ENCODE results near the gene PLPP7.
"Not testable (repeated sequence)": the region's sequence is repeated elsewhere in the genome, so short reads cannot be mapped to it uniquely, and the experiment has no call there.

PLPP7 gene

GRCh38 chr9:131270171-131271015 is 19.1 kb upstream of the PLPP7 start:
- no peak for DNase-seq

DNA sequence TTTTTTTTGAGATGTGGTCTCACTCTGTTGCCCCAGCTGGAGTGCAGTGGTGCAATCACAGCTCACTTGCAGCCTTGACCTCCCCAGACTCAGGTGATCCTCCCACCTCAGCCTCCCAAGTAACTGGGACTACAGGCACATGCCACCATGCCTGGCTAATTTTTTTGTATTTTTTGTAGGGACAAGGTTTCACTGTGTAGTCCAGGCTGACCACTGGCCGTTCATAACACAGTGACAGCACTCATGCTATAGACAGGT is 18.6 kb upstream of the PLPP7 start:
- DNase-seq = not testable (repeated sequence)

- no peak for DNase-seq
Observed at GRCh38 chr9:131271506-131271931, 18.0 kb upstream of the PLPP7 start.

- no peak for DNase-seq
Observed at GRCh38 chr9:131272212-131272611, 17.3 kb upstream of the PLPP7 start.

DNA sequence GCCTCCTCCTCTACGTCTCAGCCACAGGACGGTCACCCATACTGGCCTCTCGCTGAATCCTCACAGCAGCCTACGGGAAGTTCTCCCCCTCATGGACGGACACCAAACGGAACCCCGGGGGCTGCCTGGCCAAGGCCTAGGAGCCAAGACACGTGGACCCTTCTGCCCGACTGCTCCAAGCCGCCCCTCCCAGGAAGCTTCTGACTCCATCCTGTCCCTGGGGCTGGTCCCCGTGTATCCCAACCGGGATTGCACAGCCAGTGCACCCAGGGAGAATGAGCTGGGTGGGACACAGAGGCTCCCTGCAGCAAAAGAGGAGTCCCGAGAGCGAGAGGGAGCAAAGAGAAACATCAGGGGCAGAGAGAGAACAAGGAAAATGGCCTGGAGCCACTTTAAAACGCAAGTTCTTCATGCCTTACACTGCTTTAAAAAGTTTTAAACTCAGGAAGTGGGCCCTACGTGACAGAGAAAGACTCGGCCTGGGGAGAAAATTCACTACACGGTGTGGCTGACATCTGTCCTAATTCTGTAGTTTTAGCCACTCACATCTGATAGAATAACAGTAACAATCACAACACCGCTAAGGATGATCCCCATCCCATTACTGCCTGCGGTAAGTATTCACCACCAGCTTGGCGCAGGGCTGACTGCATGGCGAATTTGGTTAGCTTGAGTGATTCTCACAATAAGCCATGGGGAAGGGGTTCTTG is 16.2 kb upstream of the PLPP7 start:
- no peak for DNase-seq

- DNase-seq = no peak
Observed at GRCh38 chr9:131273856-131274673, 15.5 kb upstream of the PLPP7 start.

GRCh38 chr9:131274674-131275331 is 14.7 kb upstream of the PLPP7 start:
- no peak for DNase-seq

DNA sequence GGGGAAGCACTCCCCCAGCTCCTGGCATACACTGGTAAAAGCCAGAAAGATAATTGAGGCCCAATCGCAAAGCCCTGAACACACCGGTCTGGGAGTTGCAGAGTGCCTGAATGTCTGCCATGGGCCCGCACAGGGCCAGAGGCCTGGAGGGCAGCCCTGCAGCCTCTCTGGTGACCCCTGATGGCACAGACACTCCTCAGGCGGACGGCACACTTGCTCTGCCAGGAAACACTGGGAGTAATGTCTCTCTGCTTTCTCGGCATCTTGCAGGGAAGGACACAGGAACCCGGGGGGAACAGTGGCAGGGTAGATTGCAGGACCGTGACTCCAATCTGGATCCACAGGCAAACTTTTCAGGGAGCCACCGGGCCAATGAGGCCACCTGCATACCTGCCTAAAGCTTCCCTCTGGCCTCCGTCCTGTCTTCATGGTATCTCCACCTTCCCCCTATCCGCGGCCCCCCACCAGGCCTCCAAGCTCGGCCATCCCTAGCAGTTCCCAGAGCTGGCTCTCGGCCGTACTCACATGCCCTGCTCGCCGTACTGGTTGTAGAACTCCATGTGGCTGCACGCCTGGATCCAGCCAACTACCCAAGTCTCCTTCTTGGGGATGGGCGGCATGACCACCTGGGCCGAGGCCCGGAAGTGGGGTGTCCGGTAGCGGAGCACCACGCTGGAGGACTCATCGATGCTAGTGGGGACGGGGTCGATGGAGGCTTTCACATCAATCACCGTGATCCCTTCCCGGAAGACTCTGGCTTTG is 14.0 kb upstream of the PLPP7 start:
- no peak for DNase-seq

GRCh38 chr9:131276094-131276888 is 13.2 kb upstream of the PLPP7 start, which contains the start of gene FAM78A:
Gene FAM78A (minus strand): TSS chr9:131276510. CDS start chr9:131276179, 331 bp downstream.
- no peak for DNase-seq

- no peak for DNase-seq
Observed at GRCh38 chr9:131276891-131277286, 12.6 kb upstream of the PLPP7 start.

DNA sequence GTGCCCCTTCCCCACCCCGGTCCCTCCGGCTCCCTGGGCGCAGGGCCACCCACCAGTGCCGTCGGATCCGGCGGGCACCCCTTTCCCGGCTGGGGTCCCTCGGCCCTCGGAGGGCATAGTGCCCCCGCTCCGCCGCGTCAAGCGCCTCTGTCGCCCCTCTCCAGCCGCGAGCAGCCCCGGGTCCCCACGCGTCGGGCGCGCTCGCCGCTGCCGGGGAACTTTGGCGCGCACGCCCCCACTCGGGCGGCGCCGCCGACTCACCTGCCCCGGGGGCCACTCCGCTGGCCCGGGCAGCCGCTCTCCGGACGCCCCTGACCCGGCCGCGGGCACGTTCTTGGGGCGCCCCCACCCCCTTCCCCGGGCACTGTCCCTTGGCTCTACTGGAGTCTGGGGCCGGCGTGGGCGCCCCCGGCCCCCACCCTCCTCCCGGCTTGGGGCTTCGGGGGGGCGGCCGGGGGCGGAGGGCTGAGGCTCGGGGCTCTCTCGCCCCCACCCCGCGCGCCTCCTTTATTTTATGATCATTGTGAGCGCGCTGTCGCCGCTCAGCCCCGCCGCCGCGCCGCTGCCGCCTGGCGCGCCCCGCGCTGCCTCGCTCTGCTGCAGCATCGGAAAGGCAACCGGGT is 12.1 kb upstream of the PLPP7 start:
- DNase-seq = no peak

DNA sequence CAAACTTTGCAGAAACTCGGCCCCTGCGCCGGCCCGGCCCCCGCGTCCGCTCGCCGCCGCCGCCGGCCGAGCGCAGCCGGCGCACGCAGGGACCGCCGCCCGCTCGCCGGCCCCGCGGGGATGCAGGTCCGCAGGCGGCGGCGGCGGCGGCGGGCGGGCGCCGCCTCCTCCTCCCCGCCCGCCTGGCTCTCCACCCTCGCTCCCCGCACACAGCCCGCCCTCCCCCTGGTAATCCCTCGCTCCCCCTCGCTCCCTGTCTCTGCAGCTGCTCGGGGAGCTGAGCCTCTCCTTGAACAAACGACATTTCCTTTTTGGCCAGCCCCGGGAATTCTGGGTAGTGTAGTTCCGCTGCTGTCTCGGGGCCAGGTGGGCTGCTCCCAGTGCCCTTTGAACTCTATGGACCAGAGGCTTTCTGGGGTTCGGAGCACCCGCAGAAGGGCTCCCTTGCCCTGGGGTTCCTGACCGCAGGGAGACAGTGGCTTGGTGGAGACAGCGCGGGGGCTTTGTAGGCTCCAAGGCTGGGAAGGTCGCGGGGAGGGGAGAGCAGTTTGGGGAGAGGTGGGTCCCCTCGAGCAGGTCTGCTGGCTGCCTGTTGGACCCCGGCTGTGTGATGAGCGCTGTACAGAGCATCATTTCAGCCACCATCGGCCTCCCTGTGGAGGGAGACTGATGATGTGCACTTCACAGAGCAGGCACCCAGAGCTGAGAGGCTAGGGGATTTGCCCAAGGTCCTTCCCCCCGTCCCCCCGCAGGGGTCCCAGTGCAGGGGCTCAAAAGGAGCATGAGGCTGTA is 11.4 kb upstream of the PLPP7 start:
- no peak for DNase-seq

- DNase-seq = no peak
Observed at GRCh38 chr9:131278702-131279111, 10.8 kb upstream of the PLPP7 start.

DNA sequence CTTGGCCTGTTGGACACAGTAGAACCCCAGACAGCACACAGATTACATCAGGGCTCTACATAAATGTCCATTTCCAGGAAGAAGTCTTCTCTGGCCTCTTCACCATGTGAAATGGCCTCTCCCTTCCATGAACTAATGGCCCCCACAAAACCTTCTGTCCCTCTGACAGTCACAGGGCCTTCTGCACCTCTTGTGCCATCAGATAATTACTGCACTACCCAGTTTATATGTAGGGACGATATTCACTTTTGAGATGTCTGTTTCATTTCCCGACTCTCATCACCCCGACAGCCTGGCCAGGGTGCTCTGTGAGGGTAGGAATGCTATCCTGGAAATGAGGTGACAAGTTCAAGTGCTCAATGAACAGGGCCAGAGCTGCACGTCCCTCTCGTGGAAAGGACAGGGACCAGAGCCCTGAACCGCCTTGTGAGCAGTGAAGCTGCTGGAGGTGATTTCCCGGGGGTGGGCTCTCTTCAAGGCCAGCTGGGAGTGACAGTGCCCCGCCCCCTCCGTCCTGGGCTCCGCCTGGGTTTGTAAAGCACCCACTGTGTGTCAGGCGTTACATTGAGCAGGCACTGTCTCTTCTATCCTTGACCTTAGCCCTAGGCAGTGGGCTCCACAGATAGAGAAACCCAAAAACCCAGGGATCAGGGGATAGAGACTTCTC is 10.2 kb upstream of the PLPP7 start:
- DNase-seq = no peak

- DNase-seq = no peak
Observed at GRCh38 chr9:131279863-131280570, 9.5 kb upstream of the PLPP7 start.

DNA sequence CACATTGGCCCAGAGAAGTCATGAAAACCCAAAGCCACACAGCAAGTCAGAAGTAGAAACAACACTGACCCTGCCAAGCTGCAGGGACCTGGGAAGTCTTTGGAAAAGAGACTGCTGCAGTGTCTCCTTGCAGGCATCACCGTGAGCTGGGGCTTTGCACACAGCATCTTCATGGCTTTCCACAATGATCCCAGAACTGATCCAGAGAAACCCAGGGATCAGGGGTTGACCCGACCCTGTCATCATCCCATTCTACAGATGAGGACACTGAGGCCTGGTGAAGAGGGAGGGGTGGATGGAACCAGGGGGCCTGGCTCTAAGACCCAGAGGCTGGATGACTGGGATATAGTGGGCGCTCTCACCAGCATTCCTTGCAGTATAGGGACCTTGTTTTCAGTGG is 8.9 kb upstream of the PLPP7 start:
- DNase-seq = no peak

- no peak for DNase-seq
Observed at GRCh38 chr9:131281119-131281965, 8.2 kb upstream of the PLPP7 start.

GRCh38 chr9:131282175-131282574 is 7.3 kb upstream of the PLPP7 start:
- DNase-seq = no peak
